CD14-positive monocyte (primary cell): ENCODE results near the gene CCDC188. TPM values are rescaled to one million over a fixed set of nuclear protein-coding genes. Genes with fewer than 3 reads are reported as not detected.

Experiments used
- DNase-seq, 3 donors: peaks; one replicate each; pipeline ENCODE4 v3.0.0-alpha.2; 2011 to 2022
- H2AFZ ChIP-seq: 2 replicates; pipeline ENCODE4 v1.6.0; 2012; ENCODE audit warnings: mild to moderate bottlenecking, low read depth, low read length, inconsistent platforms; ENCODE audit not compliant: insufficient read depth, poor library complexity, severe bottlenecking
- H3K27ac ChIP-seq, 2 donors: 1 replicate in 1 of 2; 2 replicates in 1 of 2; pipeline ENCODE4 v1.5.1; 2012 to 2013; ENCODE audit warnings: low read length in 2 of 2, control low read depth in 1 of 2, inconsistent platforms in 1 of 2, low read depth in 1 of 2, mild to moderate bottlenecking in 1 of 2
- H3K27me3 ChIP-seq, 2 donors: one replicate each; pipeline versions ENCODE4 v1.6.0 to v1.6.1; 2011 to 2013; ENCODE audit warnings: low read length in 2 of 2; ENCODE audit not compliant: control insufficient read depth in 2 of 2, insufficient read depth in 2 of 2
- H3K36me3 ChIP-seq, 2 donors: replicated peaks in 1 of 2; 1 replicate in 1 of 2; 2 replicates in 1 of 2; pipeline versions ENCODE4 v1.5.1 to v1.6.1; 2012 to 2013; ENCODE audit warnings: low read length in 2 of 2, control low read depth in 1 of 2, inconsistent platforms in 1 of 2, mild to moderate bottlenecking in 1 of 2; ENCODE audit not compliant: insufficient read depth in 2 of 2, control insufficient read depth in 1 of 2
- H3K4me1 ChIP-seq, 2 donors: 1 replicate in 1 of 2; 2 replicates in 1 of 2; pipeline versions ENCODE4 v1.5.1 to v1.6.1; 2012 to 2013; ENCODE audit warnings: low read length in 2 of 2, control low read depth in 1 of 2, inconsistent platforms in 1 of 2, mild to moderate bottlenecking in 1 of 2, moderate library complexity in 1 of 2; ENCODE audit not compliant: insufficient read depth in 2 of 2, control insufficient read depth in 1 of 2
- H3K4me2 ChIP-seq: replicated peaks from 2 replicates; pipeline ENCODE3; 2012; ENCODE audit warnings: low read length, moderate library complexity, mild to moderate bottlenecking; ENCODE audit not compliant: poor library complexity, severe bottlenecking; ENCODE audit errors: extremely low read depth
- H3K4me3 ChIP-seq, 3 experiments: fragments of 200-600 bp in 1 of 3; sonication (generic) in 1 of 3; replicated peaks in 1 of 3; 1 replicate in 2 of 3; 2 replicates in 1 of 3; pipeline ENCODE4 v1.5.1; 2011 to 2013; ENCODE audit warnings: low read length in 3 of 3, mild to moderate bottlenecking in 3 of 3, control low read depth in 2 of 3, low read depth in 2 of 3, inconsistent platforms in 1 of 3, moderate library complexity in 1 of 3
- H3K79me2 ChIP-seq: 2 replicates; pipeline ENCODE4 v1.6.0; 2012; ENCODE audit warnings: mild to moderate bottlenecking, control low read depth, inconsistent platforms, low read length, moderate library complexity; ENCODE audit not compliant: insufficient read depth
- H3K9ac ChIP-seq: 2 replicates; pipeline ENCODE4 v1.6.0; 2017; ENCODE audit warnings: low read length, mild to moderate bottlenecking; ENCODE audit not compliant: insufficient read depth, poor library complexity, severe bottlenecking
- H3K9me3 ChIP-seq, 2 donors: replicated peaks in 1 of 2; 1 replicate in 1 of 2; 2 replicates in 1 of 2; pipeline versions ENCODE4 v1.5.1 to v1.6.1; 2012 to 2013; ENCODE audit warnings: low read length in 2 of 2, control low read depth in 1 of 2; ENCODE audit not compliant: control insufficient read depth in 1 of 2, insufficient read depth in 1 of 2
- H4K20me1 ChIP-seq: 2 replicates; pipeline ENCODE4 v1.6.0; 2012; ENCODE audit warnings: mild to moderate bottlenecking, low read length, control low read depth, moderate library complexity; ENCODE audit not compliant: insufficient read depth
- H3K27ac Mint-ChIP-seq, 7 donors: one replicate each; pipeline ENCODE4 v1.8.0; 2020; ENCODE audit warnings: mild to moderate bottlenecking in 7 of 7, mixed read lengths in 7 of 7, moderate library complexity in 6 of 7, inconsistent platforms in 2 of 7
- H3K27me3 Mint-ChIP-seq, 3 donors: one replicate each; pipeline ENCODE4 v1.8.0; 2021 to 2022; ENCODE audit warnings: low read depth in 3 of 3, mild to moderate bottlenecking in 3 of 3, mixed read lengths in 3 of 3, moderate library complexity in 3 of 3, inconsistent platforms in 1 of 3
- H3K36me3 Mint-ChIP-seq, 2 donors: one replicate each; pipeline ENCODE4 v1.8.0; 2020; ENCODE audit warnings: mixed read lengths in 2 of 2, inconsistent platforms in 1 of 2, mild to moderate bottlenecking in 1 of 2
- H3K4me1 Mint-ChIP-seq: one replicate; pipeline ENCODE4 v1.8.0; 2020; ENCODE audit warnings: mild to moderate bottlenecking, mixed read lengths
- H3K4me3 Mint-ChIP-seq, 2 donors: one replicate each; pipeline ENCODE4 v1.8.0; 2020; ENCODE audit warnings: mild to moderate bottlenecking in 2 of 2, mixed read lengths in 2 of 2, moderate library complexity in 1 of 2
- H3K9me3 Mint-ChIP-seq, 7 donors: one replicate each; pipeline ENCODE4 v1.8.0; 2020 to 2022; ENCODE audit warnings: mixed read lengths in 7 of 7, mild to moderate bottlenecking in 6 of 7, moderate library complexity in 6 of 7, inconsistent platforms in 2 of 7
- WGBS: methylation state at CpG from one replicate; pipeline ENCODE4 v1.1.5; 2013; ENCODE audit warnings: missing lambda C conversion rate; ENCODE audit not compliant: insufficient coverage; 5-methylcytosine and 5-hydroxymethylcytosine counted together
- intact Hi-C, 2 donors: fragments of 100-400 bp; cut with micrococcal nuclease; formaldehyde crosslinking; loops; one replicate each; pipeline versions ENCODE4 v1.15.0 to v1.15.1; 2023
- polyA plus RNA-seq, 3 donors: library from polyadenylated mRNA; depleted of rRNA in 1 of 3; unstranded in 2 of 3; stranded (reverse) in 1 of 3; fragments of 300-500 nt in 2 of 3; fragments of >200 nt in 1 of 3; fragmentation: Illumina TruSeq in 2 of 3; gene quantifications; 1 replicate in 2 of 3; 2 replicates in 1 of 3; pipeline ENCODE4 v1.2.3, GENCODE V29; 2012 to 2021
- TF ChIP-seq, protein P1 (sequence below): fragments of 200-600 bp; IDR thresholded peaks from one replicate; pipeline ENCODE4 v1.8.0; 2022; ENCODE audit warnings: antibody characterized with exemption, mild to moderate bottlenecking

CCDC188 gene
- polyA plus RNA-seq, 3 donors, result 0.15 TPM; not detected in 2

DNA sequence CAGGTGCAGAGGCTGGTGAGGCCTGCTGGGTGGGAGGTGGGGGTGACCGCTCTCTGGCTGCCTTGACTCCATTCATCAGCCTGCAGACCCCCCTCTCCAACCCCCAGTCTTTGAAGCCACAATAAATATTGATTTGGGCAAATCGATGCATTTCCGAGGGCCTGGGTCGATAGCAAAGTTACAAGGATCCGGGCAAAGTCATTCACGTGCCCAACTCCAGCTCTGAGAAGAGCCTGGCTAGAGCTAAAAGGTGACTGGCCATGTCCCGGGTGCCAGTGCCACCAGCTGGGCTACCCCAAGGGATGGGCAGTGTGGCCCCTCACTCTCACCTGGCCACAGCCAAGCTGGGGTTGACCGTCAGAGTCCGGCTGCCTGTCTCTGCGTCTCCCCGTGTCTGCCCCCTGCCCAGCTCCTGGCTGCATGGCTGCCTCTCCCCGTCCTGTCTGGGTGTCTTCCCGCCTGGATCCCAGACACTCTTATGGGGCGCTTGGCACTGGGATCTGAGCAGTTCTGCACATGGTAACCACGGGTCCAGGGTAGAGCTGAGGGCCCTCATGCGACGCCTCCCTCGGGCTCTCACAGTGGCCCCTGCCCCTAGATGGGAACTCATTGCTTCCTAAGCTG is 46.7 kb upstream of the CCDC188 start:
- H3K36me3 ChIP-seq, result no peaks in the 10 kb centered on the region
- H4K20me1 ChIP-seq, result no peaks in the 10 kb centered on the region
- no peak overlapping the region for H3K9ac ChIP-seq
- H3K27ac ChIP-seq, result no peak overlapping the region
- WGBS, result 92% methylated on average over 17 of the region's 18 CpGs
- no peaks in the 10 kb centered on the region for H3K27me3 ChIP-seq
- Mint-ChIP-seq H3K9me3 (no peaks in the 10 kb centered on the region), H3K27me3 (peaks cover 0 to 4% (median 2%) of the 10 kb centered on the region in 3 donors), H3K4me1 (no peaks in the 10 kb centered on the region), H3K36me3 (no peaks in the 10 kb centered on the region), H3K27ac (no peak overlapping the region), H3K4me3 (no peak overlapping the region)
- TF ChIP-seq, protein P1, sequence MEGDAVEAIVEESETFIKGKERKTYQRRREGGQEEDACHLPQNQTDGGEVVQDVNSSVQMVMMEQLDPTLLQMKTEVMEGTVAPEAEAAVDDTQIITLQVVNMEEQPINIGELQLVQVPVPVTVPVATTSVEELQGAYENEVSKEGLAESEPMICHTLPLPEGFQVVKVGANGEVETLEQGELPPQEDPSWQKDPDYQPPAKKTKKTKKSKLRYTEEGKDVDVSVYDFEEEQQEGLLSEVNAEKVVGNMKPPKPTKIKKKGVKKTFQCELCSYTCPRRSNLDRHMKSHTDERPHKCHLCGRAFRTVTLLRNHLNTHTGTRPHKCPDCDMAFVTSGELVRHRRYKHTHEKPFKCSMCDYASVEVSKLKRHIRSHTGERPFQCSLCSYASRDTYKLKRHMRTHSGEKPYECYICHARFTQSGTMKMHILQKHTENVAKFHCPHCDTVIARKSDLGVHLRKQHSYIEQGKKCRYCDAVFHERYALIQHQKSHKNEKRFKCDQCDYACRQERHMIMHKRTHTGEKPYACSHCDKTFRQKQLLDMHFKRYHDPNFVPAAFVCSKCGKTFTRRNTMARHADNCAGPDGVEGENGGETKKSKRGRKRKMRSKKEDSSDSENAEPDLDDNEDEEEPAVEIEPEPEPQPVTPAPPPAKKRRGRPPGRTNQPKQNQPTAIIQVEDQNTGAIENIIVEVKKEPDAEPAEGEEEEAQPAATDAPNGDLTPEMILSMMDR, result no peak
- H3K9me3 ChIP-seq, result no peaks in the 10 kb centered on the region
- H3K4me2 ChIP-seq, result no peak overlapping the region
- intact Hi-C loops, result no loop called here
- no peaks in the 10 kb centered on the region for H3K79me2 ChIP-seq
- no peak overlapping the region for H2AFZ ChIP-seq
- no peak for DNase-seq
- H3K4me1 ChIP-seq, result no peaks in the 10 kb centered on the region
- no peak overlapping the region for H3K4me3 ChIP-seq

DNA sequence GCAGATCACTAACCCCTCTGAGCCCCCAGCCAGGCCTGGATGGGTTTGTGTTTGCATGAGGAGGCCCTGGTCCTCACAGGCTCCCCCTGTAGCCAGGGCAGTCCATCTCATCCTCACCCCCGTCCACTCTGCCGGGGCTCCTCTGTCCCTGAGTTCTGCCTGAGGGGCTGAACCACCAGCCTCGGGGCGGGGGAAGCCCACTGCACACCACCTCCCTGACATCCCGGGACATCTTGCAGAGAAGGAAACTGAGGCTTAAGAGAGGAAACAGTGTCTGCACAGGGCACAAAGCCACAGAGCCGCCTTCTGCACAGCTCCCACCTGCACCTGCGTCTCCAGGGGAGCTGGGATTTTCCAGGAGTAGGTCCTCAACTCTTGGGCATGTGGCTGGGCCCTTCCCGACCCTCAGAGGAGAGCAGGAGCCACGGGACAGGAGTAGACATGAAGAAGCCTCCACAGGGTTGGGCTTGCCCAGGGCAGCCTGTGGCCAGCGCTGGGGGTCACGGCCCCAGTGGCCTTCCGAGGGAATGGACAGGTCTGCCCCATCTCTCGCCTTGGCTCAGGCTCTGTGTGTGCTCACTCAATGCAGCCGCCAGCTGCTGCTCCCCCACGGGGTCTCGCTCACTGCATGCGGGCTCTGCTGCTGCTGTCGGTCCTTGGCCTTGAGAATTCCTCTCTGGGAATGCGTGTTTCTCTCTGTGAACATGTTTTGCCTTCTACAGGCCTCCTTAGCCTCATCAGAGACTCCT is 45.4 kb upstream of the CCDC188 start:
- Histone ChIP-seq H3K27ac (no peak overlapping the region), H4K20me1 (no peaks in the 10 kb centered on the region), H3K9me3 (no peaks in the 10 kb centered on the region), H3K79me2 (no peaks in the 10 kb centered on the region), H2AFZ (no peak overlapping the region), H3K4me2 (no peak overlapping the region), H3K4me3 (no peak overlapping the region), H3K9ac (no peak overlapping the region), H3K36me3 (no peaks in the 10 kb centered on the region), H3K4me1 (no peaks in the 10 kb centered on the region), H3K27me3 (no peaks in the 10 kb centered on the region)
- 93% methylated on average over 17 of the region's 19 CpGs for WGBS
- Mint-ChIP-seq H3K9me3 (no peaks in the 10 kb centered on the region), H3K4me3 (no peak overlapping the region), H3K27ac (no peak overlapping the region), H3K27me3 (peaks cover 0 to 4% (median 0%) of the 10 kb centered on the region in 3 donors), H3K4me1 (no peaks in the 10 kb centered on the region), H3K36me3 (no peaks in the 10 kb centered on the region)
- no peak for DNase-seq
- intact Hi-C loops, result no loop called here
- TF ChIP-seq, protein P1, result no peak
